ENCODE results near the gene ARHGAP31.

DNA sequence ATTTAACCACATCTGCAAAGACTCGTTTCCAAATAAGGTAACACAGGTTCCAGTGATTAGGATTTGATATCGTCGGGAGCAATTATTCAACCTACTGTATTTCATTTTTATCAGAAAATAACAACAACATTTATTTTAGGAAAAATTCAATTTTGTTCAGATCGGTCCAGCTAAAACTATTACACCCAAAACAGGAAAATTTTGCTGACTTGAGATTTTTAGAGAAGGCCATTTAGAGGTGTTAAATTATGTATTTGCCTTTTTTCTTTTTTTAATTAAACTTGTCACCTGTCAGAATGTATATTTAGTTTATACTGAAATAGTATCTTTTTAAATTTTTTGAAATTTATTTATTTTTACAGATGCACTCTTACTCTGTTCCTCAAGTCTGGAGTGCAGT is 81.3 kb downstream of the ARHGAP31 start:
- TF ChIP-seq, protein P1, sequence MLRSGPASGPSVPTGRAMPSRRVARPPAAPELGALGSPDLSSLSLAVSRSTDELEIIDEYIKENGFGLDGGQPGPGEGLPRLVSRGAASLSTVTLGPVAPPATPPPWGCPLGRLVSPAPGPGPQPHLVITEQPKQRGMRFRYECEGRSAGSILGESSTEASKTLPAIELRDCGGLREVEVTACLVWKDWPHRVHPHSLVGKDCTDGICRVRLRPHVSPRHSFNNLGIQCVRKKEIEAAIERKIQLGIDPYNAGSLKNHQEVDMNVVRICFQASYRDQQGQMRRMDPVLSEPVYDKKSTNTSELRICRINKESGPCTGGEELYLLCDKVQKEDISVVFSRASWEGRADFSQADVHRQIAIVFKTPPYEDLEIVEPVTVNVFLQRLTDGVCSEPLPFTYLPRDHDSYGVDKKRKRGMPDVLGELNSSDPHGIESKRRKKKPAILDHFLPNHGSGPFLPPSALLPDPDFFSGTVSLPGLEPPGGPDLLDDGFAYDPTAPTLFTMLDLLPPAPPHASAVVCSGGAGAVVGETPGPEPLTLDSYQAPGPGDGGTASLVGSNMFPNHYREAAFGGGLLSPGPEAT (IDR thresholded peaks at IDR 0.05; ENCODE audit: low read depth): no peak
- TF ChIP-seq CEBPB (IDR thresholded peaks at IDR 0.05; ENCODE audit: borderline replicate concordance in 1 of 2, low read depth in 2 of 2, low read length in 2 of 2) (no peak), TCF12 (IDR thresholded peaks at IDR 0.05; ENCODE audit: low read depth, low read length) (no peak), POLR2A (IDR thresholded peaks at IDR 0.05; ENCODE audit: low read depth, low read length) (no peak), SRF (IDR thresholded peaks at IDR 0.05; ENCODE audit: low read depth in 2 of 2, low read length in 2 of 2) (no peak), EP300 (IDR thresholded peaks at IDR 0.05; ENCODE audit: borderline replicate concordance in 1 of 2, control insufficient read depth in 1 of 2, low read depth in 2 of 2, low read length in 2 of 2) (no peak), SPI1 (IDR thresholded peaks at IDR 0.05; ENCODE audit: borderline replicate concordance, insufficient read depth, low read depth, low read length) (no peak), JUND (IDR thresholded peaks at IDR 0.05; ENCODE audit: low read depth, low read length) (no peak), POLR2AphosphoS5 (IDR thresholded peaks at IDR 0.05; ENCODE audit: low read length) (no peak), CTCF (IDR thresholded peaks at IDR 0.05 in 2 of 3, conservative IDR thresholded peaks at IDR 0.05 in 1 of 3; ENCODE audit: control insufficient read depth in 2 of 3, extremely low read depth in 1 of 3, insufficient read depth in 1 of 3, low read depth in 3 of 3, low read length in 3 of 3) (no peak), EGR1 (IDR thresholded peaks at IDR 0.05; ENCODE audit: borderline replicate concordance in 1 of 2, low read depth in 2 of 2, low read length in 2 of 2) (no peak), FOXM1 (IDR thresholded peaks at IDR 0.05; ENCODE audit: low read depth, low read length) (no peak), CBFB (IDR thresholded peaks at IDR 0.05; ENCODE audit: low read depth) (no peak)
